ENCODE measurements around the gene ADGRB3. TPM values are rescaled to one million over a fixed set of nuclear protein-coding genes. Genes with fewer than 3 reads are reported as not detected.

Gene ADGRB3
- polyA plus RNA-seq, 3 donors from 2014 or later: not detected

- Mint-ChIP-seq H3K27me3 (ENCODE audit: low read depth in 3 of 3) (no peaks in the 10 kb centered on the region), H3K36me3 (no peaks in the 10 kb centered on the region), H3K27ac (no peak overlapping the region), H3K9me3 (peaks cover 5 to 35% (median 16%) of the 10 kb centered on the region in 6 donors), H3K4me1 (no peaks in the 10 kb centered on the region), H3K4me3 (no peak overlapping the region)
- DNase-seq: no peak
Measured at GRCh38 chr6:69155467-69155866, 520.4 kb downstream of the ADGRB3 start.

- Mint-ChIP-seq H3K9me3 (peaks cover 0 to 16% (median 4%) of the 10 kb centered on the region in 6 donors), H3K36me3 (no peaks in the 10 kb centered on the region), H3K27ac (no peak overlapping the region), H3K4me3 (no peak overlapping the region), H3K4me1 (no peaks in the 10 kb centered on the region), H3K27me3 (ENCODE audit: low read depth in 3 of 3) (peaks cover 0 to 2% (median 0%) of the 10 kb centered on the region in 3 donors)
- no peak for DNase-seq
Measured at GRCh38 chr6:69162811-69163210, 527.7 kb downstream of the ADGRB3 start.

GRCh38 chr6:69164564-69165229 lies 529.6 kb downstream of the ADGRB3 start:
- H3K4me1 Mint-ChIP-seq: no peaks in the 10 kb centered on the region
- DNase-seq: no peak
- H3K36me3 Mint-ChIP-seq: no peaks in the 10 kb centered on the region
- H3K9me3 Mint-ChIP-seq: peaks cover 0 to 14% (median 4%) of the 10 kb centered on the region in 6 donors
- H3K27ac Mint-ChIP-seq: no peak overlapping the region
- H3K27me3 Mint-ChIP-seq (ENCODE audit: low read depth in 3 of 3): peaks cover 0 to 2% (median 0%) of the 10 kb centered on the region in 3 donors
- H3K4me3 Mint-ChIP-seq: no peak overlapping the region

- Mint-ChIP-seq H3K4me3 (no peak overlapping the region), H3K9me3 (peaks cover 8 to 28% (median 13%) of the 10 kb centered on the region in 6 donors), H3K4me1 (no peaks in the 10 kb centered on the region), H3K36me3 (no peaks in the 10 kb centered on the region), H3K27ac (no peak overlapping the region), H3K27me3 (ENCODE audit: low read depth in 3 of 3) (peaks cover 0 to 3% (median 0%) of the 10 kb centered on the region in 3 donors)
- no peak for DNase-seq
Measured at GRCh38 chr6:69179681-69180080, 544.6 kb downstream of the ADGRB3 start.

- no peaks in the 10 kb centered on the region for H3K36me3 Mint-ChIP-seq
- no peak overlapping the region for H3K4me3 Mint-ChIP-seq
- peaks cover 8 to 30% (median 13%) of the 10 kb centered on the region in 6 donors for H3K9me3 Mint-ChIP-seq
- peaks cover 0 to 3% (median 0%) of the 10 kb centered on the region in 3 donors for H3K27me3 Mint-ChIP-seq (ENCODE audit: low read depth in 3 of 3)
- no peak overlapping the region for H3K27ac Mint-ChIP-seq
- no peaks in the 10 kb centered on the region for H3K4me1 Mint-ChIP-seq
- DNase-seq: no peak
Measured at GRCh38 chr6:69180361-69181067, 545.4 kb downstream of the ADGRB3 start.

- DNase-seq: no peak
- H3K9me3 Mint-ChIP-seq: peaks cover 5 to 29% (median 11%) of the 10 kb centered on the region in 6 donors
- peaks cover 0 to 3% (median 0%) of the 10 kb centered on the region in 3 donors for H3K27me3 Mint-ChIP-seq (ENCODE audit: low read depth in 3 of 3)
- no peaks in the 10 kb centered on the region for H3K36me3 Mint-ChIP-seq
- no peaks in the 10 kb centered on the region for H3K4me1 Mint-ChIP-seq
- H3K27ac Mint-ChIP-seq: no peak overlapping the region
- no peak overlapping the region for H3K4me3 Mint-ChIP-seq
Measured at GRCh38 chr6:69181964-69182363, 546.9 kb downstream of the ADGRB3 start.

- Mint-ChIP-seq H3K4me3 (no peak overlapping the region), H3K36me3 (no peaks in the 10 kb centered on the region), H3K9me3 (peaks cover 0 to 14% (median 4%) of the 10 kb centered on the region in 6 donors), H3K27me3 (ENCODE audit: low read depth in 3 of 3) (peaks cover 0 to 3% (median 0%) of the 10 kb centered on the region in 3 donors), H3K4me1 (no peaks in the 10 kb centered on the region), H3K27ac (no peak overlapping the region)
- DNase-seq: no peak
Measured at GRCh38 chr6:69185276-69185675, 550.2 kb downstream of the ADGRB3 start.

GRCh38 chr6:69202768-69203167 lies 567.7 kb downstream of the ADGRB3 start:
- H3K27ac Mint-ChIP-seq: no peak overlapping the region
- H3K9me3 Mint-ChIP-seq: peaks cover 0 to 30% (median 7%) of the 10 kb centered on the region in 6 donors
- H3K27me3 Mint-ChIP-seq (ENCODE audit: low read depth in 3 of 3): peaks cover 0 to 3% (median 1%) of the 10 kb centered on the region in 3 donors
- no peaks in the 10 kb centered on the region for H3K4me1 Mint-ChIP-seq
- H3K36me3 Mint-ChIP-seq: no peaks in the 10 kb centered on the region
- H3K4me3 Mint-ChIP-seq: no peak overlapping the region
- DNase-seq: no peak

GRCh38 chr6:69216127-69216526 lies 581.0 kb downstream of the ADGRB3 start:
- H3K36me3 Mint-ChIP-seq: no peaks in the 10 kb centered on the region
- H3K27me3 Mint-ChIP-seq (ENCODE audit: low read depth in 3 of 3): no peaks in the 10 kb centered on the region
- no peaks in the 10 kb centered on the region for H3K4me1 Mint-ChIP-seq
- DNase-seq: no peak
- peaks cover 2 to 19% (median 10%) of the 10 kb centered on the region in 6 donors for H3K9me3 Mint-ChIP-seq
- H3K27ac Mint-ChIP-seq: no peak overlapping the region
- H3K4me3 Mint-ChIP-seq: no peak overlapping the region

GRCh38 chr6:69217343-69217742 lies 582.3 kb downstream of the ADGRB3 start:
- Mint-ChIP-seq H3K27ac (no peak overlapping the region), H3K4me3 (no peak overlapping the region), H3K27me3 (ENCODE audit: low read depth in 3 of 3) (no peaks in the 10 kb centered on the region), H3K9me3 (peaks cover 2 to 17% (median 12%) of the 10 kb centered on the region in 6 donors), H3K4me1 (no peaks in the 10 kb centered on the region), H3K36me3 (no peaks in the 10 kb centered on the region)
- no peak for DNase-seq

GRCh38 chr6:69220375-69220774 lies 585.3 kb downstream of the ADGRB3 start:
- H3K36me3 Mint-ChIP-seq: no peaks in the 10 kb centered on the region

GRCh38 chr6:69232008-69232407 lies 596.9 kb downstream of the ADGRB3 start:
- no peak for DNase-seq
- no peak overlapping the region for H3K27ac Mint-ChIP-seq
- H3K4me1 Mint-ChIP-seq: no peaks in the 10 kb centered on the region
- H3K36me3 Mint-ChIP-seq: no peaks in the 10 kb centered on the region
- H3K4me3 Mint-ChIP-seq: no peak overlapping the region
- peaks cover 12 to 30% (median 17%) of the 10 kb centered on the region in 6 donors for H3K9me3 Mint-ChIP-seq
- peaks cover 0 to 2% (median 0%) of the 10 kb centered on the region in 3 donors for H3K27me3 Mint-ChIP-seq (ENCODE audit: low read depth in 3 of 3)

More at GRCh38 chr6:69220375-69220774, 585.3 kb downstream of the ADGRB3 start:
- Mint-ChIP-seq H3K9me3 (peaks cover 3 to 19% (median 6%) of the 10 kb centered on the region in 6 donors), H3K27ac (no peak overlapping the region), H3K4me1 (no peaks in the 10 kb centered on the region), H3K27me3 (ENCODE audit: low read depth in 3 of 3) (no peaks in the 10 kb centered on the region), H3K4me3 (no peak overlapping the region)
- DNase-seq: no peak

- H3K27ac Mint-ChIP-seq: no peak overlapping the region
- peaks cover 0 to 2% (median 0%) of the 10 kb centered on the region in 3 donors for H3K27me3 Mint-ChIP-seq (ENCODE audit: low read depth in 3 of 3)
- no peak for DNase-seq
- no peaks in the 10 kb centered on the region for H3K36me3 Mint-ChIP-seq
- H3K4me1 Mint-ChIP-seq: no peaks in the 10 kb centered on the region
- peaks cover 9 to 25% (median 15%) of the 10 kb centered on the region in 6 donors for H3K9me3 Mint-ChIP-seq
- H3K4me3 Mint-ChIP-seq: no peak overlapping the region
Measured at GRCh38 chr6:69232496-69232895, 597.4 kb downstream of the ADGRB3 start.

GRCh38 chr6:69232911-69233448 lies 597.9 kb downstream of the ADGRB3 start:
- Mint-ChIP-seq H3K9me3 (peaks cover 6 to 23% (median 15%) of the 10 kb centered on the region in 6 donors), H3K27me3 (ENCODE audit: low read depth in 3 of 3) (peaks cover 0 to 2% (median 0%) of the 10 kb centered on the region in 3 donors), H3K27ac (no peak overlapping the region), H3K4me3 (no peak overlapping the region), H3K4me1 (no peaks in the 10 kb centered on the region), H3K36me3 (no peaks in the 10 kb centered on the region)
- DNase-seq: peak in 1 of 3 donors; percentile 4
